ENCODE measurements around the gene GATM.
A peak's percentile ranks its signal among the peaks of the same experiment; 100 is the strongest.

- TF ChIP-seq, protein P1, sequence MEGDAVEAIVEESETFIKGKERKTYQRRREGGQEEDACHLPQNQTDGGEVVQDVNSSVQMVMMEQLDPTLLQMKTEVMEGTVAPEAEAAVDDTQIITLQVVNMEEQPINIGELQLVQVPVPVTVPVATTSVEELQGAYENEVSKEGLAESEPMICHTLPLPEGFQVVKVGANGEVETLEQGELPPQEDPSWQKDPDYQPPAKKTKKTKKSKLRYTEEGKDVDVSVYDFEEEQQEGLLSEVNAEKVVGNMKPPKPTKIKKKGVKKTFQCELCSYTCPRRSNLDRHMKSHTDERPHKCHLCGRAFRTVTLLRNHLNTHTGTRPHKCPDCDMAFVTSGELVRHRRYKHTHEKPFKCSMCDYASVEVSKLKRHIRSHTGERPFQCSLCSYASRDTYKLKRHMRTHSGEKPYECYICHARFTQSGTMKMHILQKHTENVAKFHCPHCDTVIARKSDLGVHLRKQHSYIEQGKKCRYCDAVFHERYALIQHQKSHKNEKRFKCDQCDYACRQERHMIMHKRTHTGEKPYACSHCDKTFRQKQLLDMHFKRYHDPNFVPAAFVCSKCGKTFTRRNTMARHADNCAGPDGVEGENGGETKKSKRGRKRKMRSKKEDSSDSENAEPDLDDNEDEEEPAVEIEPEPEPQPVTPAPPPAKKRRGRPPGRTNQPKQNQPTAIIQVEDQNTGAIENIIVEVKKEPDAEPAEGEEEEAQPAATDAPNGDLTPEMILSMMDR (IDR thresholded peaks at IDR 0.05): no peak
- TF ChIP-seq POLR2A (IDR thresholded peaks at IDR 0.05): peak in 1 of 3 donors; percentile 29
Measured at GRCh38 chr15:45386420-45386819, 8.1 kb upstream of the GATM start.
